NCI-H82 treated with DMSO at 0.1 percent for 48 hours (cell line): Measurements from ENCODE around the gene MORN5.

Experiments used
- DNase-seq: peaks from one replicate; lab custom pipeline; 2025; ENCODE audit not compliant: unreplicated experiment; lab: John Stamatoyannopoulos, UW

The MORN5 gene

GRCh38 chr9:122213589-122214413, 54.1 kb downstream of the MORN5 start:
- DNase-seq, result peak; percentile 18

GRCh38 chr9:122214507-122214906, 54.8 kb downstream of the MORN5 start:
- DNase-seq, result no peak

- DNase-seq, result no peak
These were observed 56.0 kb downstream of the MORN5 start for GRCh38 chr9:122215663-122216062.

- no peak for DNase-seq
These were observed 56.6 kb downstream of the MORN5 start for GRCh38 chr9:122216138-122216797.

- DNase-seq, result no peak
These were observed 57.2 kb downstream of the MORN5 start for GRCh38 chr9:122216798-122217418.

- no peak for DNase-seq
These were observed 57.9 kb downstream of the MORN5 start for GRCh38 chr9:122217640-122218039.

- DNase-seq, result no peak
These were observed 58.6 kb downstream of the MORN5 start for GRCh38 chr9:122218071-122218934.

GRCh38 chr9:122218935-122219855, 59.5 kb downstream of the MORN5 start:
- no peak for DNase-seq

- no peak for DNase-seq
These were observed 60.4 kb downstream of the MORN5 start for GRCh38 chr9:122219856-122220672.

- no peak for DNase-seq
These were observed 61.0 kb downstream of the MORN5 start for GRCh38 chr9:122220673-122221182.

- no peak for DNase-seq
These were observed 61.6 kb downstream of the MORN5 start for GRCh38 chr9:122221183-122221811.

- no peak for DNase-seq
These were observed 63.1 kb downstream of the MORN5 start for GRCh38 chr9:122222791-122223190.

- DNase-seq, result no peak
These were observed 63.7 kb downstream of the MORN5 start for GRCh38 chr9:122223435-122223834.

GRCh38 chr9:122225312-122226141, 65.8 kb downstream of the MORN5 start:
- DNase-seq, result no peak

- DNase-seq, result no peak
These were observed 66.5 kb downstream of the MORN5 start for GRCh38 chr9:122226142-122226757.

GRCh38 chr9:122226758-122227574, 67.3 kb downstream of the MORN5 start:
- DNase-seq, result no peak
